Lower leg skin (tissue), 4 donors: ENCODE results near the gene ZKSCAN2. TPM values are rescaled to one million over a fixed set of nuclear protein-coding genes. Genes with fewer than 3 reads are reported as not detected.

ENCODE experiments used
- DNase-seq, 2 donors: peaks; one replicate each; pipeline ENCODE4 v3.0.0-alpha.2; 2019; ENCODE audit warnings: low spot score in 2 of 2
- H3K4me3 ChIP-seq: fragments of 200-600 bp; sonication (generic); 2 replicates; pipeline ENCODE4 v1.5.1; 2017; ENCODE audit warnings: mild to moderate bottlenecking, low read depth; ENCODE audit not compliant: poor library complexity, severe bottlenecking
- POLR2A ChIP-seq, 2 donors: fragments of 450-650 bp; IDR thresholded peaks; one replicate each; pipeline ENCODE4 v1.6.1; 2016 to 2017; ENCODE audit warnings: antibody characterized with exemption in 2 of 2, mild to moderate bottlenecking in 1 of 2, moderate library complexity in 1 of 2
- WGBS, 2 donors: methylation state at CpG; one replicate each; pipeline ENCODE4 v1.1.5; 2018; 5-methylcytosine and 5-hydroxymethylcytosine counted together
- intact Hi-C: fragments of 100-400 bp; cut with DNase I; formaldehyde crosslinking; loops from one replicate; pipeline ENCODE4 v1.15.0; 2023; ENCODE audit warnings: low total_unique reads
- total RNA-seq, 4 donors: library from RNA; depleted of rRNA; stranded (reverse); fragments of >200 nt; gene quantifications; one replicate each; pipeline ENCODE4 v1.1.0, GENCODE V29; 2016
- TF ChIP-seq, protein P1 (sequence below), 3 donors: fragments of 450-650 bp; IDR thresholded peaks; one replicate each; pipeline ENCODE4 v1.5.1; 2016; ENCODE audit warnings: antibody characterized with exemption in 3 of 3, mild to moderate bottlenecking in 3 of 3, moderate library complexity in 2 of 3

Gene ZKSCAN2
- total RNA-seq, 4 donors from 2014 or later: 0.76 to 2.4 (median 1.6) TPM

DNA sequence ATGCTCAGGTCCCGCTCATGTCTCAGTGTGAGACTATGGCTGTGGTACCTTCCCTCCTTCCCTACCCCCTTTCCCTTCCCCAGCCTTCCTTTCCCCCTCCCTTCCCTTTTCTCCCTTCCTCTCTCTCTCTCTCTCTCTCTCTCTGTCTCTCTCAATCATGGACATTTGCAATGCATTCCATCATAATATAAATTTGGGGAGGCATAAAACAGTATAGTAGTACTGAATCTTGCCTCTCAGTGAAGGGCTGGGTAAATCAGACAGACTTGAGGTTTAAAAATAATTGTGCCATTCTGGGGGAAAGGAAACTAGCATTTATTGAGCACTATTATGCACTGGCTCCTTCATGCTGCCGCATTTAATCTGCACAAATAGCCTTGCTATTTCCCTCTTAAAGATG lies 4.3 kb downstream of the ZKSCAN2 start:
- DNase-seq: no peak
- intact Hi-C loops: no loop called here
- H3K4me3 ChIP-seq: no peak overlapping the region
- TF ChIP-seq POLR2A (IDR thresholded peaks at IDR 0.05): no peak
- TF ChIP-seq, protein P1, sequence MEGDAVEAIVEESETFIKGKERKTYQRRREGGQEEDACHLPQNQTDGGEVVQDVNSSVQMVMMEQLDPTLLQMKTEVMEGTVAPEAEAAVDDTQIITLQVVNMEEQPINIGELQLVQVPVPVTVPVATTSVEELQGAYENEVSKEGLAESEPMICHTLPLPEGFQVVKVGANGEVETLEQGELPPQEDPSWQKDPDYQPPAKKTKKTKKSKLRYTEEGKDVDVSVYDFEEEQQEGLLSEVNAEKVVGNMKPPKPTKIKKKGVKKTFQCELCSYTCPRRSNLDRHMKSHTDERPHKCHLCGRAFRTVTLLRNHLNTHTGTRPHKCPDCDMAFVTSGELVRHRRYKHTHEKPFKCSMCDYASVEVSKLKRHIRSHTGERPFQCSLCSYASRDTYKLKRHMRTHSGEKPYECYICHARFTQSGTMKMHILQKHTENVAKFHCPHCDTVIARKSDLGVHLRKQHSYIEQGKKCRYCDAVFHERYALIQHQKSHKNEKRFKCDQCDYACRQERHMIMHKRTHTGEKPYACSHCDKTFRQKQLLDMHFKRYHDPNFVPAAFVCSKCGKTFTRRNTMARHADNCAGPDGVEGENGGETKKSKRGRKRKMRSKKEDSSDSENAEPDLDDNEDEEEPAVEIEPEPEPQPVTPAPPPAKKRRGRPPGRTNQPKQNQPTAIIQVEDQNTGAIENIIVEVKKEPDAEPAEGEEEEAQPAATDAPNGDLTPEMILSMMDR (IDR thresholded peaks at IDR 0.05): no peak
- WGBS, 2 donors: 98% methylated on average over 2 of the region's 2 CpGs

DNA sequence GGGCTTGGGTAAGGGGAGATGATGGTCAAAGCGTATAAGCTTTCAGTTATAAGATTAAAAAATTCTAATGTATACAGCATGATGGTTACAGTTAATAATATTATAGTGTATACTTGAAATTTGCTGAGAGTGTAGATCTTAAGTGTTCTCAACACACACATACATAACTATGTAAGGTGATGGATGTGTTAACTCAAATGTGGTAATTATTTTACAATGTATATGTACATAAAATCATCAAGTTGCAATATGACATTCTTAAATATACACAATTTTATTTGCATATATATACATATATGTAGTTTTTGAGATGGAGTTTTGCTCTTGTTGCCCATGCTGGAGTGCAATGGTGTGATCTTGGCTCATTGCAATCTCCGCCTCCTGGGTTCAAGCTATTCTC lies 7.2 kb downstream of the ZKSCAN2 start:
- H3K4me3 ChIP-seq: no peak overlapping the region
- TF ChIP-seq, protein P1 (IDR thresholded peaks at IDR 0.05): no peak
- no peak for TF ChIP-seq POLR2A (IDR thresholded peaks at IDR 0.05)
- no peak for DNase-seq
- 96 to 99% methylated on average over 2 of the region's 2 CpGs for WGBS, 2 donors
- intact Hi-C loops: no loop called here

DNA sequence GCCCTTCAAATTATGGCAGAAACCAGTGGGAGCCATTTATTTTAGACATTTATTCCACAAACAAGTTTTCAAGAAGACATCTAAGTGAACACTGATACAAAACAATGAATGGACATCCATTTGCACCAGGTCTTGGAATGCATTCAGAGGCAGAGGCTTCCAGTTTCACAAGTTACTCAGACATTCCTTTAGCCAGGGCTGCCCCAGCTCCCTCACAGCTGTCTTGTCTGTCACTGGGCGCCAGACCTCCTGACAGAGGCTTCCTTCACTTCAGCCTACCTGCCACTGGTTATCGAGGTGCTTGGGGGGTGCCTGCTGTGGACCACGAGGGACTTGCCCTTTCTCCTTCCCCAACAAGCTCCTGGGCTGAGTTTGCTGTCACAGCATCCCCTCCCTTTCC lies 21.7 kb downstream of the ZKSCAN2 start:
- 90 to 93% methylated on average over 3 of the region's 3 CpGs for WGBS, 2 donors
- intact Hi-C loops: no loop called here
- no peak overlapping the region for H3K4me3 ChIP-seq
- TF ChIP-seq, protein P1 (IDR thresholded peaks at IDR 0.05): no peak
- no peak for TF ChIP-seq POLR2A (IDR thresholded peaks at IDR 0.05)
- no peak for DNase-seq

DNA sequence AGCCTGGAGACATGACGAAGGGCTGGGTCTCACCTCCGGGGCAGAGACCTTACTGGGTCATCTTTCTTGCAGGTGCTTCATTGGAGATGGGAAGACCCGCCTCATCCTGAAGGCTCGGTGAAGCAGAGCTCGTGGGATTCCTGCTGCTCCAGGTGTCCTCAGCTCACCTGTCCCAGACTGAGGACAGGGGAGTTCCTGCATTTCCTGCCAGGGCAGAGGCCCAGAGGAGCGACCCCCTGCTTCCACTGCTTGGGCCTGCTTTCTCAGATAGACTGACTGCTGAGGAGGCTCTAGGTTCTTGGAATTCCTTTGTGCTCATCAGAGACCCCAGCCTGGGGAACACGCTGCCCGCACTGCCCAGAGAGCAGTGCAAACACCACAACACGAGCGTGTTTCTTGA lies 29.3 kb downstream of the ZKSCAN2 start:
- no peak overlapping the region for H3K4me3 ChIP-seq
- 84 to 88% methylated on average over 10 of the region's 10 CpGs for WGBS, 2 donors
- TF ChIP-seq POLR2A (IDR thresholded peaks at IDR 0.05): no peak
- TF ChIP-seq, protein P1 (IDR thresholded peaks at IDR 0.05): no peak
- DNase-seq: no peak
- intact Hi-C loops: no loop called here

DNA sequence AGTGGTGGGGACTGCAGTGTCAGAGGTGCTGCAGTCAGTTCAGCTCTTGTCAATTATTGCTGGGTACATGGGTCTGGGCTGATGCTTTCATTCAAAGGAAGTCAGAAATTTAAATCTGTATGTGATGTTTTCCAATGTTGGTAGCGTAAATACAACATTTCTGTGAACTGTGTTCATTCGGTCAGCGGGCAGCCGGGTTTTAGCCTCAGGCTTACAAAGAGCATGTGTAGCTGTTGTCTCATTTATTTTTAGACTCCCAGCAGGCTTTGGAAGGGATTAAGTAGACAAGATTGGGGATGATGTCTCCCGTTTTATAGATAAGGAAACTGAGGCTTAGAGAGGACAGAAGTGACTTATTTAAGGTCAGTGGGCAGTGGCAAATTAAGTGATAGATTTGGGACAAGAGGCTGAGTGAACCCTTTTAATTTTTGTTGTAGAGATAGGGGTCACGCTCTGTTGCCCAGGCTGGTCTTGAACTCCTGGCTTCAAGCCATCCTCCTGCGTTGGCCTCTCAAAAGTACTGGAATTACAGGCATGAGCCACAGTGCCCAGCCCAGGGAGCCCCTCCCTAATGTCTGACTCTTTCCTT lies 32.8 kb downstream of the ZKSCAN2 start:
- TF ChIP-seq, protein P1 (IDR thresholded peaks at IDR 0.05): no peak
- no peak for TF ChIP-seq POLR2A (IDR thresholded peaks at IDR 0.05)
- no peak for DNase-seq
- intact Hi-C loops: loop anchor here (5.0 kb wide), 1 partner anchor 168 kb away; no protein-coding TSS in a partner anchor
- H3K4me3 ChIP-seq: no peak overlapping the region
- WGBS, 2 donors: 82 to 85% methylated on average over 7 of the region's 7 CpGs

DNA sequence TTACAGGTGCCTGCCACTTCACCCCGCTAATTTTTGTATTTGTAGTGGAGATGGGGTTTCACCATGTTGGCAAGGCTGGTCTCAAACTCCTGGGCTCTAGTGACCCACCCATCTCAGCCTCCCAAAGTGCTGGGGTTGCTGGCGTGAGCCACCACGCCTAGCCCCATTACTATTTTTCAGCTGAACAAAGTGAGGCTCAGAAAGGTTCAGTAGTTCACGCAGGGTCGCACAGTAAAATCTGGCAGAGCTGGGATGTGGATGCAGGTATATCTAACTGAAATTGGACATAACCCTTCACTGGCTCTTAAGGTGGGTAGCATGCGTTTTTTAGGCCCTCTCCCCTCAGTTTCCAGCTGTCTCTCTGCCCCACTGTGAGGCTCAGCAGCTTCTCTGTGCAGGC lies 33.7 kb downstream of the ZKSCAN2 start:
- TF ChIP-seq, protein P1 (IDR thresholded peaks at IDR 0.05): no peak
- no peak for TF ChIP-seq POLR2A (IDR thresholded peaks at IDR 0.05)
- WGBS, 2 donors: 84 to 88% methylated on average over 6 of the region's 6 CpGs
- no peak overlapping the region for H3K4me3 ChIP-seq
- intact Hi-C loops: loop anchor here (5.0 kb wide), 1 partner anchor 167 kb away; no protein-coding TSS in a partner anchor
- DNase-seq: peak in 1 of 2 donors; percentile 46
